Stimulated activated CD8-positive, alpha-beta memory T cell treated with anti-CD3 and anti-CD28 coated beads, Interleukin-4, amount 100 ng/mL, for 4 hours (primary cell): ENCODE data around the gene RHBDD2.

Experiments
- DNase-seq, 2 donors: peaks; one replicate each; pipeline ENCODE4 v3.0.0-alpha.2; 2020; ENCODE audit warnings: low read depth in 2 of 2, low spot score in 1 of 2

RHBDD2 gene

GRCh38 chr7:75916685-75917634, 38.1 kb downstream of the RHBDD2 start:
- no peak for DNase-seq

GRCh38 chr7:75920431-75921161, 41.8 kb downstream of the RHBDD2 start:
- DNase-seq = no peak

- DNase-seq = no peak
These were observed 42.6 kb downstream of the RHBDD2 start for GRCh38 chr7:75921479-75921878.

GRCh38 chr7:75922966-75923603, 44.3 kb downstream of the RHBDD2 start:
- no peak for DNase-seq

- DNase-seq = no peak
These were observed 45.4 kb downstream of the RHBDD2 start for GRCh38 chr7:75924256-75924655.

- no peak for DNase-seq
These were observed 46.1 kb downstream of the RHBDD2 start for GRCh38 chr7:75924889-75925288.

GRCh38 chr7:75925717-75926435, 47.0 kb downstream of the RHBDD2 start:
- DNase-seq = no peak

- no peak for DNase-seq
These were observed 49.7 kb downstream of the RHBDD2 start for GRCh38 chr7:75928568-75928914.

- no peak for DNase-seq
These were observed 52.8 kb downstream of the RHBDD2 start for GRCh38 chr7:75931680-75932079.

- DNase-seq = no peak
These were observed 59.3 kb downstream of the RHBDD2 start for GRCh38 chr7:75937958-75938786.
